Inferior parietal cortex (tissue), 1 donor: ENCODE measurements around the gene ABCA9.
"Not testable (repeated sequence)": the region's sequence is repeated elsewhere in the genome, so short reads cannot be mapped to it uniquely, and the experiment has no call there.

ENCODE experiments used
- DNase-seq: peaks from one replicate; pipeline ENCODE4 v3.0.0-alpha.2; 2016; ENCODE audit errors: extremely low spot score

The ABCA9 gene

GRCh38 chr17:68953340-68953997, 107.3 kb downstream of the ABCA9 start:
- DNase-seq, result no peak

DNA sequence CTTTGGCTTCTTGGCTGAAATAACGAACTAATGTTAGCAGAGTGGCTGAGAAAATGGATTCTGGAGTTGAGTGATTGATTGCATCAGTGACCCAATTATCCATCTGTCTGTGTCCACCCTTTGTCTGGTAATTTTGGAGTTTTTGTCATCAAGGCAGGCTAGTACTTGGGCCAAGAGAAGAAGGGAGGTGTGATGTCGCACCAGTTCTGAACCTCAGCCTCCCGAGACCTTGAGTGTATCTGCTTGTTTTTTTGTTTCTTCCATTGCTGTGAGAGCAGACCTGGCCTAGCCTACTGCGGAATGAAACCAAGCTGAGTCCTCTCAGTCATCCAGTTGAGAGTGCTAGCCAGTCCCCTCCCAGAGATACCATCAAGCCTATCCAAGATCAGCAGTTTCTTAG, 110.0 kb downstream of the ABCA9 start:
- no peak for DNase-seq

DNA sequence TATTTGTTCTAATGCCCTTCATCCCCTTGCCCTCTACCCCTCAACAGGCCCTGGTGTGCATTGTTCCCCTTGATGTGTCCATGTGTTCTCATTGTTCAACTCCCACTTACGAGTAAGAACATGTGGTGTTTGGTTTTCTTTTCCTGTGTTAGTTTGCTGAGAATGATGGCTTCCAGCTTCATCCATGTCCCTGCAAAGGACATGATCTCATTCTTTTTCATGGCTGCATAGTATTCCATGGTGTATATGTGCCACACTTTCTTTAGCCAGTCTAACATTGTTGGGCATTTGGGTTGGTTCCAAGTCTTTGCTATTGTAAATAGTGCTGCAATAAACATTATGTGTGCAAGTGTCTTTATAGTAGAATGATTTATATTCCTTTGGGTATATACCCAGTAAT, 112.9 kb downstream of the ABCA9 start:
- DNase-seq, result not testable (repeated sequence)

DNA sequence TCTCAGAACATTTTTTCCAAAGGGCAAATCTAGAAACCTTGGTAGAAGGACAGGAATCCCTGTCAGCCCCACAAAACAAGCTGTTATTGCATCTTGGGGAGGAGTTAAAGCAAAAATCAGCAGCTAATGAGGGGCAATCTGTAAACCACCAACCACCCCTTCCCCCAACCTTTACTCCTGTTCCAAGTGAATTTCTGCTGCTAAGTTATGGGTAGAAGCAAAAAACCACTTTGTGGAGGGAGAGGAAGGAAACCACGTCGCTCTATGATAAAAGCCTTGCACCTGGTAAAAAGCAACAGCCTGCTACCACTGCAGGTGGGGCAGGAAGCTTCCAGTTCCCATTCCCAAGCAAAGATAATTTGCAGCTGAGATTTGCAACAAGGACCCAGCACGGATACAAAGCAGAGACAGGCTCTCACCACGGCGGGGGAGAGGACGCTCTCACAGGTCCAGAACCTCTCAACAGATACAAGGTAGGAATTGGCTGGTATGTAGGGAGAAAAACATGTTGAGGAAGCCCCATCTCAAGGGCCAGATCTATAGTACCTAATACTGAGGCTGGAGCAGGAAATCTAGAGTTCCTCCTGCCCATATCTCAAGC, 116.2 kb downstream of the ABCA9 start:
- DNase-seq, result no peak

- DNase-seq, result not testable (repeated sequence)
These were observed 116.9 kb downstream of the ABCA9 start for GRCh38 chr17:68943812-68944182.

DNA sequence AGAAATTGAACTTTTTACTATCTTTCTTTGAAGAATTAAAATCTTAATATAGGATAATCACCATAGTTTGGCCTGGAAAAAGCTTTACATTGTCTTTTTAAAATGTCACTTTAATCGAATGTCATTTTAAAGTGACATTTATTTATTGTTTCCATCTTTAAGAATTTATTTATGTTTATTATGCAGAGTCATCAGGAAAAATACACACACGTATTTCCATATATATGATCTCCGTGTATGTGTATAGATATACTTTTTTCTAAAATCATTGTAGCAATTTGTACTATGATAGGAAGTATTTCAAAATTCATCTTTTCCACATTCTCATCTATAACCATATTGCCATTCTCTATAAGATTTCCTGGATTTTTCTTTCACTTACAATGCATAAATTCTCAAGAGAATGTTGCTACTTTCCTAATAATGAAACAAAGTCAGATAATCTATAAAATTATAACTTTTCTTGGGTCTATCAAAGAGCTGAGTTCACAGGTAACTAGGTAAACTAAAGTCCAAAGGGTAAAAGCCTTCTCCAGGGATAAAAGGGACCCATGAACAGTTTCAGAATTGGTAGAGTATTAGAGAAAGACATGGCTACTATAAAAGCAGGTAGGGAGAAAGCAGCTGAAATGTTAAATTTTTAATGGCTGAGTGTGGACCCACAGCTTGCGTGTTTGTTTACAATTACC, 117.5 kb downstream of the ABCA9 start:
- no peak for DNase-seq

GRCh38 chr17:68942389-68942788, 118.3 kb downstream of the ABCA9 start:
- no peak for DNase-seq

DNA sequence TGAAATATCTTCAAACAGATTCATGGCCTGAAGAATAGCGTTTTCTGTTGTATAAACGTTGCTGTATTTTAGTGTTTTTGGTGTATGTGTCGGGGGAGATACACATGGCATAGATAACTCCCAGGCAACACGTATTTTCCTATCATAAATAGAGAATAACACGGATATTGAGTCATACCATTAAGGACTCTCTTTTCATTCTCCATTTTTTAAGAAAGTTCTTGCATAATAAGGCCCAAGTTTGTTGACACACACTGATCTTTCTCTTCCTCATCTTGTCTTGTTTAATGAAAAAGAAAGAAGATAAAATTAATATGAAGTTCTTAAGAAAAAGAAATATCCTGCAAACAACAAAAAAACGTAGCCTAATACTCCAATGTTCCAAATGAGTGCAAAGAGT, 119.0 kb downstream of the ABCA9 start:
- no peak for DNase-seq

- no peak for DNase-seq
These were observed 121.5 kb downstream of the ABCA9 start for GRCh38 chr17:68939195-68939594.

DNA sequence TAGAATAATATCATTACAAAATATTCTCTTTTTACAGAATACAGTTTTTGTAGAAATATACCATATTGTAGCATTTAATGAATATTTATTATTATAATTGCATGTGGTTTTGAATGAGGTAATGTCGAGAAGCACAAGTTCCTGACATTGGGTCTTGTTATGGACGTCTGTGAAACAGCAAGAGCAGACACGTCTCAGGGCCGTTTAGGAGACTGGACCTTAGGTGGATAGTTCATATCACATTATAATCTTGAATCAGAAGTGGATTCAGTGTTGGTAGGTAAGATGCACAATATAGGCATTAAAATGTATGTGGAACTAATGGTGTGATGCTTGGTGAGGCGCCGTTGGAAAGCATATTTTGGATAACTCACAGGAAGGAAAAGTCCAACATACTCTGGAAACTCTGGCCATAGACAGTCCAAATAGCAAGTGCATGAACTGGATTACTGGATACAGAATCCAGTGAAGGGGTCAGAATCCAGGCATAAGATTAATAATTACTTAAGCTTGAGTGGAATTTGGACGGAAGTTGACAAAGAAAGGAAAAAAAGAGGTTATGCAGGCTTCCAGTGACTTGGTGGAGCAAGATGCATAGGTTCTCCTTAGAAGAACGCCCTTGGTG, 122.7 kb downstream of the ABCA9 start:
- no peak for DNase-seq

GRCh38 chr17:68927516-68927915, 133.2 kb downstream of the ABCA9 start:
- no peak for DNase-seq

GRCh38 chr17:68924793-68925720, 135.7 kb downstream of the ABCA9 start:
- no peak for DNase-seq
